Right renal cortex interstitium (tissue), 3 donors: Measurements from ENCODE around the gene ADAMTS4. TPM values are rescaled to one million over a fixed set of nuclear protein-coding genes. Genes with fewer than 3 reads are reported as not detected.
"Not testable (repeated sequence)": the region's sequence is repeated elsewhere in the genome, so short reads cannot be mapped to it uniquely, and the experiment has no call there.

Source experiments
- DNase-seq, 3 donors: peaks; one replicate each; pipeline ENCODE4 v3.0.0-alpha.2; 2013; ENCODE audit warnings: low read depth in 3 of 3, low spot score in 2 of 3
- polyA plus RNA-seq, 3 donors: library from polyadenylated mRNA; unstranded; fragments of 120-200 nt; gene quantifications; one replicate each; pipeline ENCODE4 v1.2.1, GENCODE V29; 2013; ENCODE audit not compliant: insufficient read length in 3 of 3

The ADAMTS4 gene, protein sequence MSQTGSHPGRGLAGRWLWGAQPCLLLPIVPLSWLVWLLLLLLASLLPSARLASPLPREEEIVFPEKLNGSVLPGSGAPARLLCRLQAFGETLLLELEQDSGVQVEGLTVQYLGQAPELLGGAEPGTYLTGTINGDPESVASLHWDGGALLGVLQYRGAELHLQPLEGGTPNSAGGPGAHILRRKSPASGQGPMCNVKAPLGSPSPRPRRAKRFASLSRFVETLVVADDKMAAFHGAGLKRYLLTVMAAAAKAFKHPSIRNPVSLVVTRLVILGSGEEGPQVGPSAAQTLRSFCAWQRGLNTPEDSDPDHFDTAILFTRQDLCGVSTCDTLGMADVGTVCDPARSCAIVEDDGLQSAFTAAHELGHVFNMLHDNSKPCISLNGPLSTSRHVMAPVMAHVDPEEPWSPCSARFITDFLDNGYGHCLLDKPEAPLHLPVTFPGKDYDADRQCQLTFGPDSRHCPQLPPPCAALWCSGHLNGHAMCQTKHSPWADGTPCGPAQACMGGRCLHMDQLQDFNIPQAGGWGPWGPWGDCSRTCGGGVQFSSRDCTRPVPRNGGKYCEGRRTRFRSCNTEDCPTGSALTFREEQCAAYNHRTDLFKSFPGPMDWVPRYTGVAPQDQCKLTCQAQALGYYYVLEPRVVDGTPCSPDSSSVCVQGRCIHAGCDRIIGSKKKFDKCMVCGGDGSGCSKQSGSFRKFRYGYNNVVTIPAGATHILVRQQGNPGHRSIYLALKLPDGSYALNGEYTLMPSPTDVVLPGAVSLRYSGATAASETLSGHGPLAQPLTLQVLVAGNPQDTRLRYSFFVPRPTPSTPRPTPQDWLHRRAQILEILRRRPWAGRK
- polyA plus RNA-seq = 1 to 10 TPM in 2 of 3 donors, under 1 TPM in 1; 0.83 to 1.1 (median 1.1) TPM

DNA sequence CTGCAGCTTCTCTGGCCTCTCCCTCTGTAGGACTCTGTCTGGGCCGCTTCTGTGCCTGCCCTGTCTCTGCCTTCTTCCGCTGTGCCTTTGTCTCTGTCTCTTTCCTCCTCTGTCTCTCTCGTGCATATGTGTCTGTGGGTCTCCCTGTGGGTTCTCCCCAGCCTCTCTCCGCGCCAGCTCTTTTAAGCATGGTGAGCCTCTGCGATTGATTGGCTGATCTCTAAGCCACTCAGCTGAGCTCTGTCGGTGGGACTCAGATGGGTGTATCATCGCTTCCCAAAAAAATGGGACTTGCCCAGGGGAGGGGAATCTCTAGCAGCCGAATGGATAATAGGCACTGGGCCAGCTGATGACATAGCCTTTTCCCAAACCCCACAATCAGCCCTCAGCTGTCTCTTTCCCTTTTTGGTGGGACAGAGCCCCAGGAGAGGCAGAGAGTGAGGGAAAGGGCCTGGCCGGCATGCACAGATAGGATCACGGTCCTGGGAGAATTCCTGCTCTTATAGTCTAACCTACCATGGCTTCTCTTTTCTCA is at the start of gene ADAMTS4:
TSS of gene ADAMTS4 (minus strand) at position 158 of the 535 bp plus-strand sequence. CDS start 427 bp downstream, outside the sequence.
- no peak for DNase-seq

- no peak for DNase-seq
Measured at GRCh38 chr1:161244888-161245287, 46.0 kb upstream of the ADAMTS4 start.

GRCh38 chr1:161242313-161242712 is 43.5 kb upstream of the ADAMTS4 start:
- DNase-seq = no peak

GRCh38 chr1:161241682-161242081 is 42.8 kb upstream of the ADAMTS4 start:
- DNase-seq = no peak

GRCh38 chr1:161238039-161238473 is 39.2 kb upstream of the ADAMTS4 start, which contains the start of gene NR1I3:
Gene NR1I3 (minus strand): TSS chr1:161238203. CDS start chr1:161236565, 1,638 bp downstream.
- DNase-seq = no peak

- no peak for DNase-seq
Measured at GRCh38 chr1:161235957-161236775, 37.3 kb upstream of the ADAMTS4 start.

DNA sequence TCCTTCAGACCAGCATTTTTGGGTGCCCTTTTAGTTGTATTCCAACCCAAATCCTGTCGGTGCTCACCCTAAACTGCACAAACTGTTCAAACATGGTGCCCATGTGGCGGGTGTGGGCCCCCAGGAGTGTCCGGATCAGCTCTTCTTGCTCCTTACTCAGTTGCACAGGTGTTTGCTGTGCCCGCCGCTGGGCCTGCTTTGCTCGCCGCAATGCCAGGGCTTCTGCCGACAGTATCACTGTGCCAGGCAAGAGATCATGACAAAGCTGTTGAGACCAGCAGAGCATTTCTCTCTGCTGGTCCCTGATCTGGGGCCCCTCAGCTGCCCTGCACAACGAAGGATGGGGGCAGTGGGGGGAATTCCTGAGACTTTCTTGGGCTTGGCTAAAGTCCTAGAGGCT is 34.2 kb upstream of the ADAMTS4 start:
- no peak for DNase-seq

GRCh38 chr1:161230762-161231161 is 31.9 kb upstream of the ADAMTS4 start:
- DNase-seq = no peak

- DNase-seq = no peak
Measured at GRCh38 chr1:161229896-161230295, 31.0 kb upstream of the ADAMTS4 start.

GRCh38 chr1:161228032-161228431 is 29.2 kb upstream of the ADAMTS4 start:
- no peak for DNase-seq

- no peak for DNase-seq
Measured at GRCh38 chr1:161227196-161227871, 28.5 kb upstream of the ADAMTS4 start.

GRCh38 chr1:161226759-161227158 is 27.9 kb upstream of the ADAMTS4 start:
- no peak for DNase-seq

DNA sequence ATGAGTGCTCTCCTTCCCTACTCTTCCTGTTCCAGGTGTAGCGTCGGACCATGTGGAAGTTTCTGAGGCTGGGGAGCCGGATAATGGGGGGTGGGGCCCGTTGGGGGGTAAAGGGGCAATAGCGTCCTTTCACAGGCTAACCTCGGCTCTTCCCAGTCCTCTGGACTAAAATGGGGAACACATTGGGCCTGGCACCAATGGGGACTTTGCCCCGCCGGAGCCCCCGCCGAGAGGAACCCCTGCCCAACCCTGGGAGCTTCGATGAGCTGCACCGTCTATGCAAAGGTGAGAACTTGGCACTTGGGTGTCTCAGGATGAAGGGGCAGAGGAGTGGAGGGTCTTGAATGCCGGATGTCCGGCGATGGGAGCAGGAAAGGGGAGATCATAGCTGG is 27.5 kb upstream of the ADAMTS4 start:
- DNase-seq = no peak

- DNase-seq = peak; percentile 90 to 95 (median 95)
Measured at GRCh38 chr1:161225534-161226319, 26.9 kb upstream of the ADAMTS4 start, which contains the start of gene TOMM40L. Gene TOMM40L (plus strand): TSS chr1:161226060. CDS start chr1:161226490, 430 bp downstream.

DNA sequence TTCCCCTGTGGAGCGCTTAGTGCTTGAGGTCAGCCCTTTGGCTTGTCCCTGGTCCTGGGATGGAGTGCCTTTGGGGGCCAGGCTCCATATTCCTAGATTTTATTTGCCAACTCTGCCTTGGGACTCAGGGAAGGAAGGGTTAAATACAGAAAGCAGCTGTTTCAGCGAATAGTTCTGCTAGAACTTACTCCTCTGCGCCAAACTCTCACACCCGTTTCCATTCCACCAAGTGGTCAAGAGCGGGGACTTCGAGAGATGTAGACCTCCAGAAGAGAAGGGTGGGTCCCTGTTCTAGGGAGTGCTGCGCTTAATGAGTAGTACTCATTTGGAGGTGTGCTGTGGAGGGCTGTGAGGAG is 26.3 kb upstream of the ADAMTS4 start:
- no peak for DNase-seq

DNA sequence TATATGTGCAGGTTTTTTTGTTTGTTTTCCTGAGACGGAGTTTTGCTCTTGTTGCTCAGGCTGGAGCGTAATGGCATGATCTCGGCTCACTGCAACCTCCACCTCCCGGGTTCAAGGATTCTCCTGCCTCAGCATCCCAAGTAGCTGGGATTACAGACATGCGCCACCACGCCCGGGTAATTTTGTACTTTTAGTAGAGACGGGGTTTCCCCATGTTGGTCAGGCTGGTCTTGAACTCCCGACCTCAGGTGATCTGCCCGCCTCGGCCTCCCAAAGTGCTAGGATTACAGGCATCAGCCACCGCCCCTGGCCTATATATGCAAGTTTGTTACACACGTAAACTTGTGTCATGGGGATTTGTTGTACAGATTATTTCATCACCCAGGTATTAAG is 25.8 kb upstream of the ADAMTS4 start:
- DNase-seq = not testable (repeated sequence)

DNA sequence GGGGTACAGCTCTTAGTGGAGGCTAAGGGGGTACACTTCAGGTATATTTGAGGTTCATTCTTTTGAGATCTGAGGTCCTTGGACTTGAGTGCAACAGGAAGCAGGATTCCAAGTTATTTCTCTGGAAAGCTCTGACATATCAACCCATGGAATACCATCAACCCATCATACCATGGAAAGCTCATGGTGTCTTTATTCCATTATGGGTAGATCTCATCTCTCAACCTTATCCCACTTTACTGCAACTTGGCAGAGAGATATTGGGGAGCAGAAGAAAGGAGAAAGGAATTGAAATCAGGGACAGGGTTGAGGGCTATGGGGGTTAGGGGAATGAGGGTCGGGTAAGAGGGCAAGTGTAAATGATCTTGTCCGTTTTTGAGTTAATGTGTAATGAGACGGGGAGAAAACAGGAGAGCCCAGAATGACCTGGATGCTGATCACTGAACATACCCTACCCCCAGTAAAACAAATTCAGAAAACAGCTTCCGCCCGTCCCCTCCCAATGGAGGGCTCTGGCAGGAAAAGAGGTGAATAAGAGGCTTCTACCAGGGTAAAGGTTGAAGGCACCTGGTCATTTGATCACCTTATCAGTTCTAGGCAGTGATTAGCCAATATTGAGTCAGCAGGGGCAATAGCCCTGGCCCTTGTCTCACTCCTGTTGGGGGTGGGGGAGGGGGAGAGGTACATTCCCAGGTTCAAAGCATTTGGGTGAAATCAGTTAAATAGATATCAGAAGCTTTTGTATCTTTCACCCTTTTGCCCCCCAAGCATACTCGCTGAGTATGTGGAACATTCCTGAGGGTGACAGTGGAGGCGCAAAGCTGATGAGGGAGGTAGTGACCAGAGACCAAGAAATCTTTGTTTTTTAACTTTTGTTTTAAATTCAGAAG is 25.2 kb upstream of the ADAMTS4 start:
- no peak for DNase-seq
